ENCODE data around the gene ITGB1BP1.

DNA sequence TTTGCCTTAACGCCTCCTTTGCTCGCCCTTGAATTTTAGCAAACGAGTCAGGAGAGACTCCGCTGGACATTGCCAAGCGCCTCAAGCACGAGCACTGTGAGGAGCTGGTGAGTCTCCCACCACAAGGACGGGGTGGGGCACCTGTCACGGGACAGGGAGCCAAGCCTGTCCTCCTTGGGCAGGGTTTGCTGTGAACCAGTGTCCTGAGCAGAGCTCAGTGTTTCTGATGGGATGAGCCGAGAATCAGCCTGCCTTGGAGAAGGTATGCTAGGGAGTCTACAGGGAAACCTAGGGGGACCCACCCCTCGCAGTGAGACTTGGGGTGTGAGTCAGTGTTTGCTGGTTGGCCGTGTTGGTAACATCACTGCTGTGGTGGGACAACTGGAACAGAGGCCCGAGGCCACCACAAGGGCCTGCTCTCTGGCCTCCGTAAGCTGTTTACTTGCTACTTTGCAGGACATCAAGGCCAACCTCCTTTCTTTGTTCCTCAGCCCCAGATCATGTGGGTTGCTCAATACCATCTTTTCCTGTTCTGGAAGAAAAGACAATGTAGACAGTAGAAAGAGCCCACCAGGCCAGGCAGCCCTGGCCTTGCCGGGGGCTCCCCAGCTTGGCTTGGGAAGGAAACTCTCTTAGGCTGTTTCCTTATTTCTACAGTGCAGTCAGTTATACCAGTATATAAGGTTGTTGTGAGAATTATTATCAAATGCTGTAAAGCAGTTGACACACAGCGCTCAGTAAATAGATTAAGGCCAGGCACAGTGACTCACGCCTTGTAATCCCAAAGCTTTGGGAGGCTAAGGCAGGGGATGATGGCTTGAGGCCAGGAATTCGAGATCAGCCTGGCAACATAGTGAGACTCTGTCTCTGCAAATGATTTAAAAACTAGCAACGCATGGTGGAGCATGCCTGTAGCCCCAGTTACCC, 42.4 kb downstream of the ITGB1BP1 start:
- TF ChIP-seq, protein P1, sequence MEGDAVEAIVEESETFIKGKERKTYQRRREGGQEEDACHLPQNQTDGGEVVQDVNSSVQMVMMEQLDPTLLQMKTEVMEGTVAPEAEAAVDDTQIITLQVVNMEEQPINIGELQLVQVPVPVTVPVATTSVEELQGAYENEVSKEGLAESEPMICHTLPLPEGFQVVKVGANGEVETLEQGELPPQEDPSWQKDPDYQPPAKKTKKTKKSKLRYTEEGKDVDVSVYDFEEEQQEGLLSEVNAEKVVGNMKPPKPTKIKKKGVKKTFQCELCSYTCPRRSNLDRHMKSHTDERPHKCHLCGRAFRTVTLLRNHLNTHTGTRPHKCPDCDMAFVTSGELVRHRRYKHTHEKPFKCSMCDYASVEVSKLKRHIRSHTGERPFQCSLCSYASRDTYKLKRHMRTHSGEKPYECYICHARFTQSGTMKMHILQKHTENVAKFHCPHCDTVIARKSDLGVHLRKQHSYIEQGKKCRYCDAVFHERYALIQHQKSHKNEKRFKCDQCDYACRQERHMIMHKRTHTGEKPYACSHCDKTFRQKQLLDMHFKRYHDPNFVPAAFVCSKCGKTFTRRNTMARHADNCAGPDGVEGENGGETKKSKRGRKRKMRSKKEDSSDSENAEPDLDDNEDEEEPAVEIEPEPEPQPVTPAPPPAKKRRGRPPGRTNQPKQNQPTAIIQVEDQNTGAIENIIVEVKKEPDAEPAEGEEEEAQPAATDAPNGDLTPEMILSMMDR (IDR thresholded peaks at IDR 0.05): peak in 1 of 7 experiments; percentile 7
- no peak for TF ChIP-seq POLR2A (IDR thresholded peaks at IDR 0.05)

Measured in stomach (tissue), 4 donors.